Measurements from ENCODE around the gene GIMAP1.
A peak's percentile ranks its signal among the peaks of the same experiment; 100 is the strongest.

Gene GIMAP1

GRCh38 chr7:150722431-150722931 is 6.1 kb downstream of the GIMAP1 start:
- no peak for DNase-seq

GRCh38 chr7:150723467-150723866 is 7.1 kb downstream of the GIMAP1 start:
- DNase-seq: no peak

- DNase-seq: no peak
Measured at GRCh38 chr7:150727381-150727780, 11.0 kb downstream of the GIMAP1 start.

GRCh38 chr7:150728011-150728410 is 11.6 kb downstream of the GIMAP1 start:
- no peak for DNase-seq

GRCh38 chr7:150728609-150729008 is 12.2 kb downstream of the GIMAP1 start:
- no peak for DNase-seq

- peak; percentile 51 for DNase-seq
Measured at GRCh38 chr7:150731916-150732315, 15.5 kb downstream of the GIMAP1 start.

GRCh38 chr7:150732786-150733481 is 16.5 kb downstream of the GIMAP1 start:
- DNase-seq: no peak

- DNase-seq: no peak
Measured at GRCh38 chr7:150733482-150734095, 17.2 kb downstream of the GIMAP1 start.

GRCh38 chr7:150734254-150734653 is 17.8 kb downstream of the GIMAP1 start:
- DNase-seq: no peak

- no peak for DNase-seq
Measured at GRCh38 chr7:150735596-150736358, 19.4 kb downstream of the GIMAP1 start.

GRCh38 chr7:150736864-150737263 is 20.5 kb downstream of the GIMAP1 start:
- DNase-seq: no peak

- peak; percentile 61 for DNase-seq
Measured at GRCh38 chr7:150737265-150738055, 21.0 kb downstream of the GIMAP1 start, which contains the start of gene GIMAP5. TSS of gene GIMAP5 (plus strand) at chr7:150737418. CDS start at chr7:150740885, 3,467 bp downstream.

GRCh38 chr7:150738092-150738491 is 21.7 kb downstream of the GIMAP1 start:
- no peak for DNase-seq

GRCh38 chr7:150738591-150739001 is 22.2 kb downstream of the GIMAP1 start:
- DNase-seq: no peak

GRCh38 chr7:150739033-150739432 is 22.6 kb downstream of the GIMAP1 start:
- DNase-seq: no peak

- no peak for DNase-seq
Measured at GRCh38 chr7:150740053-150740452, 23.6 kb downstream of the GIMAP1 start.

GRCh38 chr7:150742286-150742968 is 26.0 kb downstream of the GIMAP1 start:
- no peak for DNase-seq

GRCh38 chr7:150744041-150744656 is 27.7 kb downstream of the GIMAP1 start:
- DNase-seq: no peak

- DNase-seq: no peak
Measured at GRCh38 chr7:150745086-150745485, 28.7 kb downstream of the GIMAP1 start.

- DNase-seq: no peak
Measured at GRCh38 chr7:150745876-150746275, 29.5 kb downstream of the GIMAP1 start.

- no peak for DNase-seq
Measured at GRCh38 chr7:150746921-150747320, 30.5 kb downstream of the GIMAP1 start.

- DNase-seq: no peak
Measured at GRCh38 chr7:150748376-150748775, 32.0 kb downstream of the GIMAP1 start.

Data from NK-92 treated with Interleukin-12 subunit alpha and Interleukin-12 subunit beta, amount 100 ng/mL, for 24 hours (cell line).